Heart left ventricle (tissue), 13 donors: ENCODE data around the gene TPSAB1.

Experiments
- CTCF ChIP-seq, 12 donors: fragments of 200-600 bp; sonication (generic) in 4 of 12; IDR thresholded peaks; one replicate each; pipeline versions ENCODE4 v1.5.0 to v1.8.0; 2018 to 2022; ENCODE audit warnings: antibody characterized with exemption in 12 of 12, mild to moderate bottlenecking in 5 of 12
- POLR2A ChIP-seq, 2 donors: fragments of 450-650 bp; IDR thresholded peaks; one replicate each; pipeline ENCODE4 v1.6.1; 2017; ENCODE audit warnings: antibody characterized with exemption in 2 of 2, mild to moderate bottlenecking in 2 of 2, moderate library complexity in 2 of 2
- donor health status: ischemic (EF 13 %, LVEDD 7.1; RV severe dilation, severe dysfunction).
- donor health status: DM: no; HTN: yes; CAD: no.
- donor health status: DM: no; HTN: no; CAD: no.
- donor health status: ischemic (EF 25% LVEDD 6.9; RV normal size, moderate dysfunction).
- donor health status: ischemic (EF 25% LVEDD 5.7; RV mildly dilated, moderate dysfunction).
- donor health status: ischemic (EF 35%, LVEDD 5.7; RV mildly dilated, moderate dysfunction).
- donor health status: nonischemic (EF 11% LVEDD 7.7; RV severe dilation, severe dysfunction).
- donor health status: DM: yes; HTN: yes; CAD: no.
- donor health status: PGD.
- donor health status: ischemic (EF 29% LVEDD 5.4; RV normal size, mild dysfunction).
- donor health status: nonischemic (EF 23%, LVEDD 6.1; RV moderate dilation, normal function).

- TF ChIP-seq CTCF (IDR thresholded peaks at IDR 0.05), result no peak
- no peak for TF ChIP-seq POLR2A (IDR thresholded peaks at IDR 0.05)
Measured at GRCh38 chr16:1282324-1282973, 41.9 kb downstream of the TPSAB1 start.
